Activated CD8-positive, alpha-beta memory T cell treated with anti-CD3 and anti-CD28 coated beads for 48 hours (primary cell): ENCODE data around the gene FKBP9.

Experiments used
- DNase-seq, 3 experiments: peaks; one replicate each; pipeline ENCODE4 v3.0.0-alpha.2; 2020; ENCODE audit warnings: low read depth in 2 of 3, low spot score in 2 of 3

Gene FKBP9

GRCh38 chr7:33055158-33055557, 97.9 kb downstream of the FKBP9 start:
- DNase-seq = no peak
